ENCODE results near the gene PADI1.

DNA sequence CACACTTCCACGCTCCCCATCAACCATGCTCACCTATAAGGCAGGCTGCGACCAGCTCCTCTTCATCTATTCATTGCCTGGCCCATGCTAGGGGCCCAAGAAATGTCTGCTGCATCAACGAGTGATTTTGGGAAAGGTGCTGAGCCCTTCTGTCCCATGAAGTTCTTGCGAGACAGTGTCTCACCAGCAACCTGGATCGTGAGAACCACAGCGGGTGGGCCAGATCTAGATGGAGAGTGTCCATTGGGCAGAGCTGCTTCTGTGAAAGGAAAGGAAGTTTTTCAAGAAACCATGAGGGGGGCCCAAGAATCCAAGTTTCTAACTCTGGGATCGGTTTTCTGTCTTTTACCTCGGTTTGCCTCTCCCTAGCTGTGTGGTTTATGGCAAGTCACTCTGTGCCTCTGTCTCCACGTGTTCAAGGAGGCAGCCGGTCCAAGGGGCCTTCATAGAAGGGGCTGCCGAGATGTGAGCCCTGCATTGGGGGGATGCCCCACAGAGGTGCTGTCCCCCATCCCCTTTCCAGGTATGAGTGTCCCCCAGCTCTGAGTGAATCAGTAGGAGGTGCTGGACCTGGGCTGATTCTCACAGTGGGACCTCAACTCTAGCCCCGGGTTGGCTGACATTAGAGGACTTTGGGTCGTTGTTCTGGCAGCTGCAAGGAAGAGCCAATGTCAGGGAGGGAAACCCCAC, 8.3 kb upstream of the PADI1 start:
- TF ChIP-seq, protein P1, sequence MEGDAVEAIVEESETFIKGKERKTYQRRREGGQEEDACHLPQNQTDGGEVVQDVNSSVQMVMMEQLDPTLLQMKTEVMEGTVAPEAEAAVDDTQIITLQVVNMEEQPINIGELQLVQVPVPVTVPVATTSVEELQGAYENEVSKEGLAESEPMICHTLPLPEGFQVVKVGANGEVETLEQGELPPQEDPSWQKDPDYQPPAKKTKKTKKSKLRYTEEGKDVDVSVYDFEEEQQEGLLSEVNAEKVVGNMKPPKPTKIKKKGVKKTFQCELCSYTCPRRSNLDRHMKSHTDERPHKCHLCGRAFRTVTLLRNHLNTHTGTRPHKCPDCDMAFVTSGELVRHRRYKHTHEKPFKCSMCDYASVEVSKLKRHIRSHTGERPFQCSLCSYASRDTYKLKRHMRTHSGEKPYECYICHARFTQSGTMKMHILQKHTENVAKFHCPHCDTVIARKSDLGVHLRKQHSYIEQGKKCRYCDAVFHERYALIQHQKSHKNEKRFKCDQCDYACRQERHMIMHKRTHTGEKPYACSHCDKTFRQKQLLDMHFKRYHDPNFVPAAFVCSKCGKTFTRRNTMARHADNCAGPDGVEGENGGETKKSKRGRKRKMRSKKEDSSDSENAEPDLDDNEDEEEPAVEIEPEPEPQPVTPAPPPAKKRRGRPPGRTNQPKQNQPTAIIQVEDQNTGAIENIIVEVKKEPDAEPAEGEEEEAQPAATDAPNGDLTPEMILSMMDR (IDR thresholded peaks at IDR 0.05) = no peak
- TF ChIP-seq POLR2AphosphoS5 (IDR thresholded peaks at IDR 0.05) = no peak
